Stimulated activated CD8-positive, alpha-beta memory T cell treated with anti-CD3 and anti-CD28 coated beads, Interleukin-7, amount 100 ng/mL, for 4 hours (primary cell): ENCODE results near the gene BMF.
"Not testable (repeated sequence)": the region's sequence is repeated elsewhere in the genome, so short reads cannot be mapped to it uniquely, and the experiment has no call there.

Experiments
- DNase-seq, 2 donors: peaks; one replicate each; pipeline ENCODE4 v3.0.0-alpha.2; 2020; ENCODE audit warnings: low read depth in 2 of 2

The BMF gene, protein sequence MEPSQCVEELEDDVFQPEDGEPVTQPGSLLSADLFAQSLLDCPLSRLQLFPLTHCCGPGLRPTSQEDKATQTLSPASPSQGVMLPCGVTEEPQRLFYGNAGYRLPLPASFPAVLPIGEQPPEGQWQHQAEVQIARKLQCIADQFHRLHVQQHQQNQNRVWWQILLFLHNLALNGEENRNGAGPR

DNA sequence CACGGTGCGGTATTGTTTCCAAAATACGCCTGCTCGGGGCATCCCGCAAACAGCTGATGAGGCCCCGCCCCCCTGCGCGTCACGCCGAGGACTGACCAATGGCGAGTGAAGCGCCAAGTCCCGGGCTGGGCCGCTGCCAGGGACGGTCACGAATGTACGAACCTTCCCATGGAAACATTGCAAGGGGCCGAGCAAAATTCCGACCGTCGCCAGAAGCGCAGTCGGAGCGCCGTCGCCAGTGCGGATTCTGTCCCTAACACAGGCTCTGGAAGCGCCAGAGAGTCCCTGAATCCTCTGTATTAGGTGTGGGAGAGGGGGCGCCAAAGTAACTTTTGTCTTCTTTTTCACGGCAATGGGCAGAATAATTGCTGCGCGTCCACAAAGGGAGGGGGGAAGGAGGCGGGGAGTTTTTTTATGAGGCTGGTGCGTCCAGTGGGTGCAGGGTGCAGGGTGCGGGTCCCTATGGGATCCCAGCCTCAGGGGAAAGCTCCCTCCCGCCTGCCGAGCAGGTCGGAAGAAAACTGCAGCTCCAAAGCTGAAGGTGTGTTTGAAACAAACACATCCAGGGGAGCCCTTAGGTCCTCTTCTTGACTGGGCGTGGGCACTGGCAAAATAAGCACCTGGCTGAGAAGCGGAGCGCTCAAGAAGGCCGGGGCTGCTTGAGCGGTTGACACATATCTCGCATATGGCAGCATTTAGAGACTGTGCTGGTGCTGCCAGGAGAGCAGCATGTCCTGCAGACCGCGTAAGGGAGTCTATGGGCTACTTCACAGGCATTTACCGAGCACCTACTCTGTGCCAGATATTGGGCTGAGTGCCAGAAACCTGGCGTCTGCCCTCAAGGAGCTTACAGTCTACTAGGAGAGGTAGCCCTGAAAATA lies at the start of gene BMF:
BMF (minus strand) TSS at position 25 of the 881 bp plus-strand sequence. CDS start 2,793 bp downstream, outside the sequence.
- DNase-seq, result peak; percentile 92 to 94

DNA sequence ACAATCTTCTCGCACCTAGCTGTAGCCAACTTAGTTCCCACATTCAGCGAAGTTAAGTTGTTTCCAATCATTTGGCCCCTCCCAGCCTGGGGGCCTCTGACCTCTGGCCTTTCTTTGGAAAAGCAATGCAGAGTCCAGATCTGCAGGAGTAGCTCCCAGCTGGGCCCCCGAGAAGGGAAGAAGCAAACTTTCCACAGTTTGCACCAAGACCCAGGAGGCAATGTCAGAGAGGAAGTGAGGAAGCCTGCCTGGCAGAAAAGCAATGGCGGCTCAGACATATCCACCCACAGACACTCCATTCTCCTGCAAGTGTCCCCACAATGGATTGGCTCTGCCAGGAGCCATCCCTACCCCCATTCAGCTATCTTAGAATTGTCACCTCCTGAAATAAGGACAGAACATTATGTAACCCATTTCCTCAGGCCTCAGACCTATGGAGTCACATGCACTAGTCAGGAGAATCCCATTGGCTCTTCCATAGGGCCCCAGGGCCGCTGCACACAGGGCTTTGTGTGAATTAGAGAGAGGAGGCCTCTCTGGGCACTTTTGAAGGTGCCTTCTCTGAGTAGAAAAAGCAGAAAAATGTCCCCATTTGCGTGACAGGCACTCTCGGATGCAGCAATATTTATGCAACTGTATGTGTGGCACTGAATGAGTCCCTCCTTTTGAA lies 49.2 kb upstream of the BMF start:
- no peak for DNase-seq

DNA sequence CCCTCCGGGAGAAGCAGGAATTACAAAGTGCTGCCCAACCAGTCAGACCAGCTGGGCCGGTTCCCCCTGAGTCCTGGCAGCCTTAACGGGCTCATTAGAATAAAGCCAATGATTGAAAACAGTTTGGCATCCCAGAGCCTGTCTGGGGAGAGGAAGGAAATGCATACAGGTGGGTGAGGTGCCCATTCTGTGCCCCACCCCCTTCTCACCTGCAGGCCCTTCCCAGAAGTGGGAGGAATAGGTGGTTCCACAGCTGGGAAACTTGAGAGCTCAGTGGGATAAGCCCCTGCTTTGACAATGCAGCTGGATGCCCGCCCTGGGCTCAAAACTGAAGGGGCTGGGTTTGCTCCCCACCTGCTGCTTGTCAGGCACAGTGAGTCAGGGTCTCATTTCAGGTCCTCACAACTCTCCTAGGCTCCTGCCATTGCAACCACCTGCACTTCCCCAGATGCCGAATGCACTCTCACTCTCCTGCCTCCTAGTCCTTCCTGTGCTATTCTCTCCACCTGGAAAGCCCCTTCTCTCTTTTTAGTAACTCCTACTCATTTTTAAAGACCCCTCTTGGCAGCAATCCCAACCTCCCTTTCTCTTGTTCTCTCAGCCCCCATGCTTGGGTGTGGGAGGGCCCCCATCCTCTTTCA lies 46.7 kb upstream of the BMF start:
- DNase-seq, result no peak

DNA sequence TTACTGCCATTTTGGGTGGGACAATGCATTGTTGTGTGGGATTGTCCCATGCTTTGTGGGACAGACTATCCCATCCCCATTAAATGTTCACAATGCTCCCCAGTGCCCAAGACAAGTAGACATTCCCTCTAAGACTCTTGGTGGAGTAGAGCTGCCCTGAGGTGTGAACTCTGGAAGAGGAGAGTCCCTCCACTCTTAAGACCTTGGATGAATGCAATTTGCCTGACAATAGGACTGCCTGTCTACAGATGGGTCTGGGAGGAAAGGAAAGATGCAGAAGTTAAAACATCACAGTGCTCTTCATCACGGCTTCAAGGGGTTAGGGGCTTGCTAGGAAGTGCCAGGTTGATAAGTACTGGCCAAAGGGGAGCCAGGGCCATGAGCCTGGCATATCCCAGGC lies 46.1 kb upstream of the BMF start:
- DNase-seq, result not testable (repeated sequence)

DNA sequence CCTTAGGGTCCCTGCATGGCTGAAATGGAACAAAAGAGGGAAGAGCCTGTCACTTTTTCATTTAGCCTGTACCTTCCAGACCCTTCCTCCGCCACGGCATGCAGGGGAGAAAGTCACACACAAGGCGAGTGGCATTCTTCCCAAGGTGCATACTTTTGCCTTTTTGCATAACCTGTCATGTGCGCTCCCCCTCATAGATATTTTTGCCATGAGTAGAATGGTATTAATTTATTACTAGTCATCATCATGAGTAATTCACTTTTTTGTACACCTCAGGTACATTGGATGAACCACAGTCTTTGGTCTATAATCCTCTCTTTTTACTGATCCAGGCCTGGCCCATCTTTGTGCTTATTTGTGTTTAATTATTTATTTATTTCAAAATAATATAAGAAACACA lies 43.3 kb upstream of the BMF start:
- no peak for DNase-seq

DNA sequence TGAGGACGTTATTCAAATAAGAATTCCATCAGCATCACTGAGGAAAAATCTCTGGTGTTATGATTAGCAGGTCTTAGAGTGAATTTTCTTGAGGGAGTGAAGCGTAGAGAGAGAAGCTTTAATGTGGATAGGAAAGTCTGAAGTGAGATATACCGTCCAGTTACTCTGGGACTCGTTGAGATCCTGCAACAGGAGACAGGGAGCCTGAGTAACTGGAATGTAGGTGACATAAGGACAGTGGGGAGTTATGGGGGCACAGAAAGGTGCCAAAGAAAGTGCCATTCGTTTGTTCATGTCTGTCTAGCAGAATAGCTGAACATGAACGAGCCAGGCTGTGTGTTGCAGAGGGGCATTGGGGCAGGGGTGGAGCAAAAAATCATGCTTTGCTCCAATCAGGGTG lies 42.8 kb upstream of the BMF start:
- DNase-seq, result no peak

DNA sequence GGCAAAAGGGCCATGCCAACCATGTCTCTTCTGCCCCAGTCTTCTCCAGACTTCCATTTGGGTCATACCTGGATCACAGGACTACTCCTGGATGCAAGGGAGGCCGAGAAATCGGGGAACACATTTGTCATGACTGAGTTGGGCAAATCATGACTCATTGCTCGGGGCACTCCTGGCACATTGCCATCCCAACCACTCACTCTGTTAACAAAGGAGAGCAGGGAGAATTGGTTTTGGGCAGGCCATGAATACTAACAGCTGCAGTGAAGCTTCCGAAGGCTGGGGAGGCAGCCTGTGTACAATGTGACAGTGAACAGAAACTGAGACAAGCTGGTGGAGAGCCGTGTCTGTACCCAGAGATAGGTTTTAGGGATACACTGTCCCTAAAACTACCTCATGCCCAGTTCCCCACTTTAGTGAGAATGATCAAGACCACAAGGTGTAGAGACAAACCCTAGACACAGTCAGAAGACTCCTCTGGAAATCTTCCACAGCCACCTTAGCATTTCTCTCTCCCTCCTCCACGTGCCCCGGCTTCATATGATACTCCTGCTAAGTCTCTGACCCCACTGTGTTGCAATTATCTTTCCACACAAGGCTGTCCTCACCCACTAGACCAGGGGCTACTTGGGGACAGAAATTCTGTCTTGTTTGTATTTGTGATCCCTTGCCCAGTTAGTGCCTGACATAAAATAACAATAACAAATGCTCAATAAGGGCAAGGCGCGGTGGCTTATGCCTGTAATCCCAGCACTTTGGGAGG lies 41.7 kb upstream of the BMF start:
- DNase-seq, result no peak

DNA sequence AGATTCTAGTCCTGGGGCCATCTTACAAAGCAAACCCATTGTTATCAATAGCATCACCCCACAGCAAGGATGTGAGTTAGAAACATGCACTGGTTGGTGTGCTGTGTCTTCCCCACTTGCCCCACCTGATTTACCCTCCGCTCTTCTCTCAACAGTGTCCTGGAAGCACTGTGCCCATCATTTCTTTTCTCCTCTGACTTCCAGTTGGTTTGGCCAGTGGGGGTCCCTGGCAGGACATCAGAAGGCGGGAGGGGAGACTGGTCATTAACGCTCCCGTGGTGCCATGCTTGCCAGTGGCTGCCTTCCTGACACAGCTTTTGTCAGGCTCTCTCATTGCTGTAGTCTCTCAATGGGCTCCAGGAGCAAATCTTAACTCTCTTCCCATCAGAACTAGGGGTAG lies 40.7 kb upstream of the BMF start:
- DNase-seq, result no peak

DNA sequence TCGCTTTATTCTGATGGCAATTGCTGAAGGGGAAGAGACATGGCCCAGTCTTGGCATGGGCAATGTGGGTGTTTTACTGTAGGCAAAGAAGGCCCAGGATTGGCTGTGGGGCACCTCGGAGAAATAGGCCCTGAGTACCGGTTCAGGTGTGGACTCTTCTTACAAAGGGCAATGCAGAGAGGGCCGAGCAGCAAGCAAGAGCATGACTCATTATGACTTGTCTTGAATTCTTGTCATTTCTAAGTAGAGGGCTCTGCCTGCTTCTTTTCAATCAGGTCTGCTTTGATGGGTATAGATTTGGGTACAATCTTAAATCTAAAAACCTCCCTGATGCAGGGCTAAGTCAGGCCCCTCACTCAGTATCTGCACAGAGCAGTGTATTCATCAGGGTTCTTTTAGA lies 37.4 kb upstream of the BMF start:
- DNase-seq, result no peak

DNA sequence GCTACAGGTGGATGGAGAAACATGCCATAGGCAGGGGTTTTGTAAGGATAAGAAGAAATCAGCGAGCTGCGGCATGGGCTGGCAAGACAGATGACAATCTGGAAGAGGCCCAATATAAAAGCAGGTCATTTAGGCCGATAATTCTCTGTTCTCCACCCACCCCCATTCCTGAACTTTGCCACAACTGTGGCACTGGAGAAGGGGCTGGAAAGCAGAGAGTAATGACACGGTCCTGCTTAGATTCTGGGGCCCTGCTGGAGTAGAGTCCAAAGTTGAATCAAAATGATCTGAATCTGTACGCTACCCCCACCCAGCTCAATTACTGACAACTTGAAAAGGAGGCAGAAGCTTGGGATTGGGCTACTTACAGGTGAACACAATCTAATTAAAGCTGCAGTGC lies 33.7 kb upstream of the BMF start:
- no peak for DNase-seq

DNA sequence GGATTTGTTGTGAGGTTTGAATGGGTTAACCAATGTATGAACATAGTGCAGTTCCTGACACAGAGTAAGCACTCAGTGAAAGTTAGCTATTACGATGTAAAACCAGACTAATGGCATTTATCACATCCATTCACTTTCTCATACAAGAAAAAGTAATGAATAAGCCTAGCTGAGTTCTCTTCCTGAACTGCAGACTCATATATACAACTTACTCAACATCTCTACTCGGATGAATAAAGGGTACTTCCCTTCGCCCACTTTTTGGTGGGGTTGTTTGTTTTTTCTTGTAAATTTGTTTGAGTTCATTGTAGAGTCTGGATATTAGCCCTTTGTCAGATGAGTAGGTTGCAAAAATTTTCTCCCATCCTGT lies 29.5 kb upstream of the BMF start:
- not testable (repeated sequence) for DNase-seq

DNA sequence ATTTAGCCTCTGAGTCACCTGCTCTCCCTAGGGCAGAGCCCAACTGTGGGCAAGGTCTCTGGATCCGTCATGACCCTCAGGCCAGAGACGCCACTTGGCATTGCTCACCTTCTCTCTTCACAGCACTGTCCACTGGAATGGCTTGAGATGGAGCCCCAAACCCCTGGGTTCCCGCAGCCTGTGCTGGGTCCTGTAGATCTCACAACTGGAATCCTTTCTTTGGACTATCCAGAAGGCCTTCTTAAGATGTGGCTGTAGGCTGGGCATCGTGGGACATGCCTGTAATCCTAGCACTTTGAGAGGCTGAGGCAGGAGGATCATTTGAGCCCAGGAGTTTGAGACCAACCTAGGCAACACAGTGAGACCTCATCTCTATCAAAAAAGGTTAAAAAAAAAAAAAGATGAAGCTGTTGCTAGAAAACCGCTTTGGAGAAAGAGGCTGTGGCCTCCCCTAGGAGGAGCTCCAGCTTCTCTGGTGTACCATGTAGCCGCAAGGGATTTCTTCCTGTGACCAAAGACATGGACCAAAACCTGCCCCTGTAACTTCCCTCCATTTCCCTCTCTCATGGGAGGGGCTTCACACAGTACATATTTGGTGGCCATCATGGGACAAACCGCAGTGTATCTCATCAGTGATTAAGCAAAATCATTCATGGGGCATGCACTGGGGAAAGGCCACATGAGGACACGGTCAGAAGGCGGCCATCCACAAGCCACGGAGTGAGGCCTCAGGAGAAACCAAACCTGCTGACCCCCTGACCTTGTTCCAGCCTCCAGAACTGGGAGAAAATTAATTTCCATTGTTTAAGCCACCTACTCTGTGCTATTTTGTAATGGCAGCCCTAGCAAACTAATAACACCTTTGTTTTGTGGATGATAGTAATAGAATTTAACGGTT lies 28.9 kb upstream of the BMF start:
- no peak for DNase-seq

DNA sequence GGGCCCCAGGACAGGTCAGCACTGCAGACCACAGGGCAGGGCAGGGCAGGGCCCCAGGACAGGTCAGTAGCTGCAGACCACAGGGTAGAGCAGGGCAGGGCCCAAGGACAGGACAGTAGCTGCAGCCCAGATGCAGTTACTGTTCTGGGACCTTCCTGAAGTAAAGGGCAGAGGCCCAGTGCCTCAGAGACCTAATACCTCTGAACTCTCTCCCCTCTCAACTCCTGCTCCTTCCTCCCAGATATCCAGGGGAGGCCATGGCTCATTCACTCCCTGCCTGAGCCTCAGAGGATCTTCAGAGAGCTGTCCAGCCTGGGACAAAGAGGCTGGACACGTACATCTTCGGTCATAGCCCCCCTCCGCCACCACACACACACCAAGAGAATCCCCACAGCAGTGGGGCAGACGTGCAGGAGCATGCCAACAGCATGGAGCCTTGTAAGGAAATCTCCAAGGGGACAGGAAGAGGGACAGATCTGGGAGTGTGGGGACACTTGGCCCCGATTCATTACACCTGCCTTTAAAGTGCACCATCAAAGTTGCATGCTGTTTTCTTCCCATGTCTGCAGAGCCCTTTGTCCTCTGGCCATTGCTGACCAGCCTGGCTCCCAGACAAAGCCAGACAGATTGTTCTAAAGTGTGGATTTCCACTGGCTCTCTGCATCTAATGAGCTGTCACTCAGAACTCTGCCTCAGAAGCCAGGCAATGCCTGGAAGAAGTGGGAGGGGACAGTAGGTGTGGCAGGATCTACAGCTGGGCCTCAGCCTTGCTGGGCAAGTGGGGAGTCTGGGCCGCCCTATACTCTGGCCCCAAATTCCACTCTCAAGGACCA lies 28.0 kb upstream of the BMF start:
- no peak for DNase-seq

DNA sequence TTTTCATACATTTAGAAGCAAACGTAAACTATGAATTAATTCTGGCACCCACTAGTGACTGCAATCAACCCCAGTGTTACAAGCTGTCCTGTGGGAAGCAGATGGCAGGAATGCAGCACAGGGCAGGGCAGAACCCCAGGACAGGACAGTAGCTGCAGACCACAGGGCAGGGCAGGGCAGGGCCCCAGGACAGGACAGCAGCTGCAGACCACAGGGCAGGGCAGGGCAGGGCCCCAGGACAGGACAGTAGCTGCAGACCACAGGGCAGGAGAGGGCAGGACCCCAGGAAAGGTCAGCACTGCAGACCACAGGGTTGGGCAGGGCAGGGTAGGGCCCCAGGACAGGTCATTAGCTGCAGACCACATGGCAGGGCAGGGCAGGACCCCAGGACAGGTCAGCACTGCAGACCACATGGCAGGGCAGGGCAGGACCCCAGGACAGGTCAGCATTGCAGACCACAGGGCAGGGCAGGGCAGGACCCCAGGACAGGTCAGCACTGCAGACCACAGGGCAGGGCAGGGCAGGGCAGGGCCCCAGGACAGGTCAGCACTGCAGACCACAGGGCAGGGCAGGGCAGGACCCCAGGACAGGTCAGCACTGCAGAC lies 27.3 kb upstream of the BMF start:
- DNase-seq, result not testable (repeated sequence)

DNA sequence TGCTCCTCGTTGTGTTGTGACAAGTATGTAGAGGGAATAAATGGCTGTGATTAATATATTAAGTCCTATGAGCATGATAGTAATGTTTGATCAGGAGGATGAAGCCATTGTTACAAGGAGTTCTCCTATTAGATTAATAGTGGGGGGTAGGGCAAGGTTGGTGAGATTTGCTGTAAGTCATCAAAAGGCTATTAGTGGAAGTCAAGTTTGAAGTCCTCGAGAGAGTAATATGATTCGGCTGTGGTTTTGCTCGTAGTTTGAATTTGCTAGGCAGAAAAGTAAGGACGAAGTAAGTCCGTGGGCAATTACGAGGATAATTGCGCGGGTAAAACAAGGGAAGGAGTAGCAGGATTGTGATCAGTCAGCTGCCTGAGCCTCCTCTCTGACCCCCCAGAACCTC lies 26.2 kb upstream of the BMF start:
- no peak for DNase-seq

DNA sequence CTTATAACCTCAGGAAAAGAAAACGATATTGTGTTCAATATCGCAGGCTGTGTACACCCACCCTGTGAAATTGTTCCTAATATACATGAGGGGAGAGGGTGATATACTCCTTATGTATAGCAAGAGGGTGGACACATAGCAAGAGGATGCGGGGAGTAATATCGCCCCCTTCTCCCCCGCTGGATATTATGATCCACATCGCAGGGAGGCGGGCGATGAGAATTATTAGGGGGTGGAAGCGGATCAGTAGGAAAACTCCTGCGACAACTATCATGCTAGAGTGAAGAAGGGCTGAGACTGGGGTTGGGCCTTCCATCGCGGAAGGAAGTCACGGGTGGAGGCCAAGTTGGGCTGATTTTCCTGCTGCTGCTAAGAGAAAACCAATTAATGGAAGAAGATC lies 24.9 kb upstream of the BMF start:
- no peak for DNase-seq

DNA sequence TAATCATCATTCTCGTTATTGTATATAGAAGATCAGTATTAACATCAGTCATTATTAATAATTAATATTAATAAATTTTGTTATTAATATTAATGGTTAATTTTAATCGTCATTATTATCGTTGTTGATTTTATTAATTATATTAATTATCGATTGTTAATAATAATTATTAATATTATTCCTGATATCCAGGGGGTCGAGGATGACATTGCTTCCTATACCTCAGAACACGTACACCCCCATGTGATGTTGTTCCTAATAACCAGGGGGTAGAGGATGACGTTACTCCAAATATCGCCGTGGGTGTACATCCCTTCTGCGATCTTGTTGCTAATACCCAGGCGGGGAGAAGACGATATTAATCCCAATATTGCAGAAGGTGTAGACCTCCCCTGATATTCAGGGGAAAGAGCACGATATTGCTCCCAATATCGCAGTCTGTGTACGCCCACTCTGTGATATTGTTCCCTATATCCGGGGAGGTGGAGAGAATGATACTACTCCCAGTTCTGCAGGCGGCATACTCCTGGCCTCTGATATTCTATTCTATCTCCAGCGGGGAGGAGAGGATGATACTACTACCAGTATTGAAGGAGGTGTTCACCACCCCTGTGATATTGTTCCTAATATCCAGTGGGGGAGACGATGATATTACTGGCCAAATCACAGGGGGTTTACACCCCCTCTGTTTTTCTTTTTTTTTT lies 22.3 kb upstream of the BMF start:
- no peak for DNase-seq

DNA sequence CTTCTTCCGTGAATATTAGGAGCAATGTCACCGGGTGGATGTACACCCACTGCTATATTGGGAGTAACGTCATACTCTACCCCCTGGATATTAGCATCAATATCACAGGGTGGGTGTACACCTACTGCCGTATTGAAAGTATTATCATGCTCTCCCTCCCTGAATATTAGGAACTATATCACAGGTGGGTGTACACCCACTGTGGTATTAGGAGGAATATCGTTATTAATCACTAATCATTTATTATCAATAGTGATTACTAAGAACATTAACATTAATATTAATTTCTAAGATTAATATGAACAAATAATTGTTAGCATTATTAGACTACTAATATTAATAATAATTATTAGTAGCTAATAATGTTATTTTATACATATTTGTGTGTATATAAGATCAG lies 21.4 kb upstream of the BMF start:
- no peak for DNase-seq
